ENCODE measurements around the gene GORAB.

GORAB gene

GRCh38 chr1:170539154-170539553 is 7.2 kb downstream of the GORAB start:
- DNase-seq = no peak

- no peak for DNase-seq
Observed at GRCh38 chr1:170544624-170545023, 12.7 kb downstream of the GORAB start.

- DNase-seq = no peak
Observed at GRCh38 chr1:170545476-170545875, 13.5 kb downstream of the GORAB start.

- no peak for DNase-seq
Observed at GRCh38 chr1:170547255-170547654, 15.3 kb downstream of the GORAB start.

- DNase-seq = no peak
Observed at GRCh38 chr1:170548497-170548896, 16.5 kb downstream of the GORAB start.

GRCh38 chr1:170555370-170555769 is 23.4 kb downstream of the GORAB start:
- DNase-seq = no peak

GRCh38 chr1:170556917-170557316 is 25.0 kb downstream of the GORAB start:
- DNase-seq = no peak

- no peak for DNase-seq
Observed at GRCh38 chr1:170558731-170559130, 26.8 kb downstream of the GORAB start.

- no peak for DNase-seq
Observed at GRCh38 chr1:170559166-170559565, 27.2 kb downstream of the GORAB start.

GRCh38 chr1:170560681-170561285 is 28.8 kb downstream of the GORAB start:
- no peak for DNase-seq

- DNase-seq = peak; percentile 6 to 10
Observed at GRCh38 chr1:170562646-170563338, 30.8 kb downstream of the GORAB start.

GRCh38 chr1:170567214-170567613 is 35.2 kb downstream of the GORAB start:
- no peak for DNase-seq

GRCh38 chr1:170568197-170568596 is 36.2 kb downstream of the GORAB start:
- DNase-seq = no peak

- DNase-seq = no peak
Observed at GRCh38 chr1:170576980-170577379, 45.0 kb downstream of the GORAB start.

GRCh38 chr1:170578359-170578758 is 46.4 kb downstream of the GORAB start:
- no peak for DNase-seq

- DNase-seq = no peak
Observed at GRCh38 chr1:170580636-170581440, 48.9 kb downstream of the GORAB start.

- DNase-seq = no peak
Observed at GRCh38 chr1:170583186-170583585, 51.2 kb downstream of the GORAB start.

GRCh38 chr1:170586321-170587252 is 54.6 kb downstream of the GORAB start:
- no peak for DNase-seq

GRCh38 chr1:170587253-170587593 is 55.3 kb downstream of the GORAB start:
- no peak for DNase-seq

GRCh38 chr1:170590921-170591705 is 59.1 kb downstream of the GORAB start:
- no peak for DNase-seq

GRCh38 chr1:170592591-170593111 is 60.7 kb downstream of the GORAB start:
- DNase-seq = no peak
